ENCODE measurements around the gene C2CD2. TPM values are rescaled to one million over a fixed set of nuclear protein-coding genes. Genes with fewer than 3 reads are reported as not detected.
A peak's percentile ranks its signal among the peaks of the same experiment; 100 is the strongest.

C2CD2 gene
- total and polyA plus RNA-seq, 2 donors: 13.0 to 24.3 TPM

GRCh38 chr21:41883582-41883981, 70.2 kb downstream of the C2CD2 start:
- 91% methylated on average over 5 of the region's 5 CpGs for WGBS
- H3K27ac ChIP-seq (ENCODE audit: low read depth): no peak overlapping the region
- no peaks in the 10 kb centered on the region for H3K36me3 ChIP-seq (ENCODE audit: insufficient read depth)
- no peak overlapping the region for H3K4me3 ChIP-seq (ENCODE audit: low read depth, low read length)
- no peak for DNase-seq (ENCODE audit: extremely low spot score)
- no peaks in the 10 kb centered on the region for H3K4me1 ChIP-seq (ENCODE audit: insufficient read depth)

GRCh38 chr21:41881051-41881450, 72.8 kb downstream of the C2CD2 start:
- Histone ChIP-seq H3K36me3 (ENCODE audit: insufficient read depth) (no peaks in the 10 kb centered on the region), H3K4me3 (ENCODE audit: low read depth, low read length) (no peak overlapping the region), H3K4me1 (ENCODE audit: insufficient read depth) (no peaks in the 10 kb centered on the region), H3K27ac (ENCODE audit: low read depth) (no peak overlapping the region)
- WGBS: 94% methylated on average over 6 of the region's 6 CpGs
- no peak for DNase-seq (ENCODE audit: extremely low spot score)

- Histone ChIP-seq H3K27ac (ENCODE audit: low read depth) (no peak overlapping the region), H3K4me3 (ENCODE audit: low read depth, low read length) (no peak overlapping the region), H3K36me3 (ENCODE audit: insufficient read depth) (no peaks in the 10 kb centered on the region), H3K4me1 (ENCODE audit: insufficient read depth) (no peaks in the 10 kb centered on the region)
- DNase-seq (ENCODE audit: extremely low spot score): no peak
- WGBS: 86% methylated on average over 9 of the region's 9 CpGs
Observed at GRCh38 chr21:41880153-41880552, 73.7 kb downstream of the C2CD2 start.

GRCh38 chr21:41879190-41879998, 74.4 kb downstream of the C2CD2 start, which contains the start of gene PRDM15:
PRDM15 (minus strand) TSS chr21:41879344; CDS start chr21:41860363, 18,981 bp downstream.
- WGBS: 2% methylated on average over 89 of the region's 89 CpGs
- no peaks in the 10 kb centered on the region for H3K36me3 ChIP-seq (ENCODE audit: insufficient read depth)
- peak within 1 kb of the TSS; percentile 85 for H3K27ac ChIP-seq (ENCODE audit: low read depth)
- no peaks in the 10 kb centered on the region for H3K4me1 ChIP-seq (ENCODE audit: insufficient read depth)
- peak within 1 kb of the TSS; percentile 97 for H3K4me3 ChIP-seq (ENCODE audit: low read depth, low read length)
- peak; percentile 43 for DNase-seq (ENCODE audit: extremely low spot score)

GRCh38 chr21:41878831-41879189, 75.0 kb downstream of the C2CD2 start:
- H3K4me3 ChIP-seq (ENCODE audit: low read depth, low read length): peak overlapping the region; percentile 97
- under 1% methylated on average over 65 of the region's 65 CpGs for WGBS
- no peaks in the 10 kb centered on the region for H3K4me1 ChIP-seq (ENCODE audit: insufficient read depth)
- no peaks in the 10 kb centered on the region for H3K36me3 ChIP-seq (ENCODE audit: insufficient read depth)
- H3K27ac ChIP-seq (ENCODE audit: low read depth): no peak overlapping the region
- peak; percentile 50 for DNase-seq (ENCODE audit: extremely low spot score)

- under 1% methylated on average over 48 of the region's 48 CpGs for WGBS
- Histone ChIP-seq H3K27ac (ENCODE audit: low read depth) (no peak overlapping the region), H3K4me3 (ENCODE audit: low read depth, low read length) (peak overlapping the region; percentile 97), H3K4me1 (ENCODE audit: insufficient read depth) (no peaks in the 10 kb centered on the region), H3K36me3 (ENCODE audit: insufficient read depth) (no peaks in the 10 kb centered on the region)
- no peak for DNase-seq (ENCODE audit: extremely low spot score)
Observed at GRCh38 chr21:41877901-41878830, 75.7 kb downstream of the C2CD2 start.

GRCh38 chr21:41876928-41877652, 76.7 kb downstream of the C2CD2 start:
- H3K4me3 ChIP-seq (ENCODE audit: low read depth, low read length): no peak overlapping the region
- no peak overlapping the region for H3K27ac ChIP-seq (ENCODE audit: low read depth)
- H3K36me3 ChIP-seq (ENCODE audit: insufficient read depth): no peaks in the 10 kb centered on the region
- DNase-seq (ENCODE audit: extremely low spot score): no peak
- 91% methylated on average over 11 of the region's 11 CpGs for whole genome bisulfite sequencing
- H3K4me1 ChIP-seq (ENCODE audit: insufficient read depth): no peaks in the 10 kb centered on the region

- no peaks in the 10 kb centered on the region for H3K4me1 ChIP-seq (ENCODE audit: insufficient read depth)
- H3K4me3 ChIP-seq (ENCODE audit: low read depth, low read length): no peak overlapping the region
- no peak overlapping the region for H3K27ac ChIP-seq (ENCODE audit: low read depth)
- 96% methylated on average over 8 of the region's 8 CpGs for WGBS
- DNase-seq (ENCODE audit: extremely low spot score): no peak
- H3K36me3 ChIP-seq (ENCODE audit: insufficient read depth): no peaks in the 10 kb centered on the region
Observed at GRCh38 chr21:41876396-41876795, 77.4 kb downstream of the C2CD2 start.

GRCh38 chr21:41875086-41875485, 78.7 kb downstream of the C2CD2 start:
- WGBS: 95% methylated on average over 8 of the region's 8 CpGs
- no peak for DNase-seq (ENCODE audit: extremely low spot score)

GRCh38 chr21:41874611-41875010, 79.2 kb downstream of the C2CD2 start:
- H3K36me3 ChIP-seq (ENCODE audit: insufficient read depth): no peaks in the 10 kb centered on the region
- DNase-seq (ENCODE audit: extremely low spot score): no peak
- 82% methylated on average over 11 of the region's 11 CpGs for WGBS
- no peaks in the 10 kb centered on the region for H3K4me1 ChIP-seq (ENCODE audit: insufficient read depth)
- no peak overlapping the region for H3K27ac ChIP-seq (ENCODE audit: low read depth)
- no peak overlapping the region for H3K4me3 ChIP-seq (ENCODE audit: low read depth, low read length)

More at GRCh38 chr21:41875086-41875485, 78.7 kb downstream of the C2CD2 start:
- Histone ChIP-seq H3K36me3 (ENCODE audit: insufficient read depth) (no peaks in the 10 kb centered on the region), H3K4me3 (ENCODE audit: low read depth, low read length) (no peak overlapping the region), H3K27ac (ENCODE audit: low read depth) (no peak overlapping the region), H3K4me1 (ENCODE audit: insufficient read depth) (no peaks in the 10 kb centered on the region)

- no peak overlapping the region for H3K27ac ChIP-seq (ENCODE audit: low read depth)
- WGBS: 90% methylated on average over 6 of the region's 6 CpGs
- H3K4me3 ChIP-seq (ENCODE audit: low read depth, low read length): no peak overlapping the region
- H3K36me3 ChIP-seq (ENCODE audit: insufficient read depth): no peaks in the 10 kb centered on the region
- no peaks in the 10 kb centered on the region for H3K4me1 ChIP-seq (ENCODE audit: insufficient read depth)
- DNase-seq (ENCODE audit: extremely low spot score): no peak
Observed at GRCh38 chr21:41873426-41873825, 80.4 kb downstream of the C2CD2 start.

GRCh38 chr21:41873005-41873404, 80.8 kb downstream of the C2CD2 start:
- H3K4me3 ChIP-seq (ENCODE audit: low read depth, low read length): no peak overlapping the region
- H3K4me1 ChIP-seq (ENCODE audit: insufficient read depth): no peaks in the 10 kb centered on the region
- H3K27ac ChIP-seq (ENCODE audit: low read depth): no peak overlapping the region
- 86% methylated on average over 13 of the region's 13 CpGs for WGBS
- H3K36me3 ChIP-seq (ENCODE audit: insufficient read depth): no peaks in the 10 kb centered on the region
- no peak for DNase-seq (ENCODE audit: extremely low spot score)

- Histone ChIP-seq H3K4me3 (ENCODE audit: low read depth, low read length) (no peak overlapping the region), H3K36me3 (ENCODE audit: insufficient read depth) (no peaks in the 10 kb centered on the region), H3K4me1 (ENCODE audit: insufficient read depth) (no peaks in the 10 kb centered on the region), H3K27ac (ENCODE audit: low read depth) (no peak overlapping the region)
- 89% methylated on average over 15 of the region's 15 CpGs for WGBS
- DNase-seq (ENCODE audit: extremely low spot score): no peak
Observed at GRCh38 chr21:41871293-41872030, 82.4 kb downstream of the C2CD2 start.
